Progenitor cell of endocrine pancreas (in vitro differentiated cells): ENCODE data around the gene DENND6B. TPM values are rescaled to one million over a fixed set of nuclear protein-coding genes. Genes with fewer than 3 reads are reported as not detected.

ENCODE experiments used
- DNase-seq: peaks from one replicate; pipeline ENCODE4 v3.0.0; 2021; ENCODE audit warnings: low spot score; ENCODE audit not compliant: unreplicated experiment
- H3K27ac Mint-ChIP-seq: 2 replicates; pipeline ENCODE4 v1.8.0; 2021; ENCODE audit warnings: mild to moderate bottlenecking, moderate library complexity, mixed read lengths
- H3K27me3 Mint-ChIP-seq: 2 replicates; pipeline ENCODE4 v1.8.0; 2021; ENCODE audit warnings: mixed read lengths
- H3K36me3 Mint-ChIP-seq: 2 replicates; pipeline ENCODE4 v1.8.0; 2022; ENCODE audit warnings: mixed read lengths; ENCODE audit not compliant: insufficient read depth
- H3K4me1 Mint-ChIP-seq: 2 replicates; pipeline ENCODE4 v1.8.0; 2021; ENCODE audit warnings: low read depth, mixed read lengths
- H3K4me3 Mint-ChIP-seq: 2 replicates; pipeline ENCODE4 v1.8.0; 2021; ENCODE audit warnings: low read depth, mild to moderate bottlenecking, moderate library complexity, mixed read lengths
- H3K9me3 Mint-ChIP-seq: 2 replicates; pipeline ENCODE4 v1.8.0; 2021; ENCODE audit warnings: low read depth, mixed read lengths
- total RNA-seq: library from RNA; stranded (reverse); gene quantifications from 2 replicates; pipeline ENCODE4 v1.2.1, GENCODE V29; 2021
- TF ChIP-seq, protein P1 (sequence below): fragments of 200-600 bp; sonication (generic); IDR thresholded peaks from one replicate; pipeline ENCODE4 v1.5.0; 2021; ENCODE audit warnings: antibody characterized with exemption, mild to moderate bottlenecking; ENCODE audit not compliant: unreplicated experiment

DENND6B gene
- total RNA-seq, 1 donor from 2014 or later: 36.4 TPM

DNA sequence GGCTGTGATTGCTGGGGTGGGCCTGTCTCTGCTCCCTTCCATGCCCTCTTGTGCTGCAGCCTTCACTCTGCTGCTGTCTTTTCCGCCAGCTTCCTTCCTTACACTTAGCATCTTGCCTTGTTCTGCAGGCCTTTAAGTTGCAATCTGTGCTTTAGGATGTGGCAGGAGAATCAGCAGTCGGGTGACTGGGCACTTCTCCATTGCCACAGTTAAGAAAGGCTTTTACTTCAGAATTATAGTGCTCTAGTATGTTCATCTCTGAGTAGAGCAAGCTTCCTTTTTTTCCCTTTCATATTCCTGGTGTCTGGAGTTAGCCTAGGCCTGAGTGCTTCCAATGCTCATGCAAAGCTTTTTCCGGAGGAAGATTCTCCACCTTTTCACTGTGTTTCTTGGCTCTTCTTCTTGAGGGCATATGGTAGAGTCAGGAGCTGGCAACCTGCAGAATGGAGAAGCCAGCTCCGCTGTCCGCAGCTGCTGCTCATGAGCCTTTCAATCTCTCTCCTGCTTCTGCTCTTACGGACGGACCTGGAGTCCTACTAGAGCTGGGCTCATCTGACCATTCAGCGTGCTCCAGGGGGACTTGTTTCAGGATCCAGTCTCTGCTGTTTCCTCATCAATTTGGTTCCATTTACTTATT, 36.5 kb upstream of the DENND6B start:
- peaks cover 6% of the 10 kb centered on the region for H3K4me1 Mint-ChIP-seq
- no peaks in the 10 kb centered on the region for H3K27me3 Mint-ChIP-seq
- TF ChIP-seq, protein P1, sequence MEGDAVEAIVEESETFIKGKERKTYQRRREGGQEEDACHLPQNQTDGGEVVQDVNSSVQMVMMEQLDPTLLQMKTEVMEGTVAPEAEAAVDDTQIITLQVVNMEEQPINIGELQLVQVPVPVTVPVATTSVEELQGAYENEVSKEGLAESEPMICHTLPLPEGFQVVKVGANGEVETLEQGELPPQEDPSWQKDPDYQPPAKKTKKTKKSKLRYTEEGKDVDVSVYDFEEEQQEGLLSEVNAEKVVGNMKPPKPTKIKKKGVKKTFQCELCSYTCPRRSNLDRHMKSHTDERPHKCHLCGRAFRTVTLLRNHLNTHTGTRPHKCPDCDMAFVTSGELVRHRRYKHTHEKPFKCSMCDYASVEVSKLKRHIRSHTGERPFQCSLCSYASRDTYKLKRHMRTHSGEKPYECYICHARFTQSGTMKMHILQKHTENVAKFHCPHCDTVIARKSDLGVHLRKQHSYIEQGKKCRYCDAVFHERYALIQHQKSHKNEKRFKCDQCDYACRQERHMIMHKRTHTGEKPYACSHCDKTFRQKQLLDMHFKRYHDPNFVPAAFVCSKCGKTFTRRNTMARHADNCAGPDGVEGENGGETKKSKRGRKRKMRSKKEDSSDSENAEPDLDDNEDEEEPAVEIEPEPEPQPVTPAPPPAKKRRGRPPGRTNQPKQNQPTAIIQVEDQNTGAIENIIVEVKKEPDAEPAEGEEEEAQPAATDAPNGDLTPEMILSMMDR: no peak
- H3K36me3 Mint-ChIP-seq: peaks cover 20% of the 10 kb centered on the region
- no peak overlapping the region for H3K27ac Mint-ChIP-seq
- no peak for DNase-seq
- H3K9me3 Mint-ChIP-seq: no peaks in the 10 kb centered on the region
- no peak overlapping the region for H3K4me3 Mint-ChIP-seq

DNA sequence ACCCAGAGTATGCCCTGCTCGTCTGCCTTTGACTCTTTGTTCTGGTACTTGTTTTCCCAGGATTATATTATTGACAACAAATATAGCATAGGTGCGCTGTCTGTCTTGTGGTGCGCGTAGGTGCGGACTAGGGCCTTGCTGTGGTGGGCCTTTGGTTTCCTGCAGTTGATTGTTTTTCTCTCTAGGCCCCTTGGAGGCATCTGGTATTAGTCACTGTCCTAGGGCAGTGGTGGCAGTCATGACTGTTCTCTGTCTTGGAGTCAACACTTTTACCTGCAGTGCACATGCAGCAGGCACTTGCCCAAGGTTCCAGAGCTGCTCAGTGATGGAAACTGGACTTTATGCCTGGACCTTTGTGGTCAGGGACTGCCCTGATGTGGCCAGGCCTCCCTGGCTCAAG, 34.9 kb upstream of the DENND6B start:
- Mint-ChIP-seq H3K27ac (no peak overlapping the region), H3K4me3 (no peak overlapping the region), H3K36me3 (peaks cover 15% of the 10 kb centered on the region), H3K27me3 (no peaks in the 10 kb centered on the region), H3K9me3 (no peaks in the 10 kb centered on the region), H3K4me1 (peaks cover 6% of the 10 kb centered on the region)
- DNase-seq: no peak
- TF ChIP-seq, protein P1: no peak

DNA sequence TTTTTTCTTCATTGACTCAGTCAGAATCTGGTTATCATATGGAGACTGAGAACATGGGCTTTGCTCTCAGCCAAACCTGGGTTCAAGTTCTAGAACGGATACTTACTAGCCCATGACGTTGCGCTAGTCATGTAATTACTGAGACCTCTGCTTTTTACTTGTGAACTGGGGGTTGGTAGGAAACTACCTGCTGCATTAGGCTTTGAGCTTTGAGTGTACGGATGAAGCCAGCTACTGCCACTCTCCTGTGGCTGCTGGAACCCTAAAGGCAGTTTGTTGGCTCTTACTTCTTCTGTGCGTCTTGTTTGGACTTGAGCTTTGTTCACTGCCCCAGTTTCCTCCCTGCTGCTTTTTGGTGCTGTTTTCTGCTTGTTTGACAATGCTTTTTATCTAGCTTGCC, 34.4 kb upstream of the DENND6B start:
- Mint-ChIP-seq H3K9me3 (no peaks in the 10 kb centered on the region), H3K4me3 (no peak overlapping the region), H3K27me3 (no peaks in the 10 kb centered on the region), H3K27ac (no peak overlapping the region), H3K36me3 (peaks cover 14% of the 10 kb centered on the region), H3K4me1 (peaks cover 6% of the 10 kb centered on the region)
- TF ChIP-seq, protein P1: no peak
- DNase-seq: no peak

DNA sequence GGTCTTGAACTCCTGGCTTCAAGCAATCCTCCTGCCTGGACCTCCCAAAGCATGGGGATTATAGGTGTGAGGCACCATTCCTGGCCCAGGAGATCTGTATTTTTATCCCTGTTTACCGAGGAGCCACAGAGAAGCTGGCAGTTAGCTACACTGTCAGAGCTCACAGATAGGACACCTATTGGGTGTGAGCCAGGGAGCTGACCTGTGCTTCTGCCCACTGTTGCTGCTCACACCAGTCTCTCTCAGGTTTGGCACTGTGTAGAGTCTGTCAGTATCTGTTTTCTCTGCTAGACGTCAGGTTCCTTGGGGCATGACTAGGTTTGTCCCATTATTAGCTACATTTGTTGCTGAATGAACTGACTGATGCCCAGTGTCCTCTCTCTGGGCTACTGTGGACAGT, 33.8 kb upstream of the DENND6B start:
- no peak overlapping the region for H3K27ac Mint-ChIP-seq
- no peak overlapping the region for H3K4me3 Mint-ChIP-seq
- no peaks in the 10 kb centered on the region for H3K27me3 Mint-ChIP-seq
- H3K4me1 Mint-ChIP-seq: peaks cover 4% of the 10 kb centered on the region
- no peak for DNase-seq
- H3K9me3 Mint-ChIP-seq: no peaks in the 10 kb centered on the region
- H3K36me3 Mint-ChIP-seq: peaks cover 13% of the 10 kb centered on the region
- TF ChIP-seq, protein P1: no peak

DNA sequence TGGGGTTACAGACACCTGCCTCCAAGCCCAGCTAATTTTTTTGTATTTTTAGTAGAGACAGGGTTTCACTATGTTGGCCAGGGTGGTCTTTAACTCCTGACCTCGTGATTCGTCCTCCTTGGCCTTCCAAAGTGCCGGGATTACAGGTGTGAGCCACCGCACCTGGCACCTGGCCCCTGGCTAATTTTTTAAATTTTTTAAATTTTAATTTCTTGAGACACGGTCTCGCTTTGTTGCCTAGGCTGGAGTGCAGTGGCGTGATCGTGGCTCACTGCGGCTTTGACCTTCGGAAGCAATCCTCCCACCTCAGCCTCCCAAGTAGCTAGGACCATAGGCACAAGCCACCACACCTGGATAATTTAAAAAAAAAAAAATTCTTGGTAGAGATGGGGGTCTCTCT, 30.9 kb upstream of the DENND6B start:
- Mint-ChIP-seq H3K27ac (no peak overlapping the region), H3K4me3 (no peak overlapping the region), H3K27me3 (no peaks in the 10 kb centered on the region), H3K4me1 (peaks cover 2% of the 10 kb centered on the region), H3K9me3 (no peaks in the 10 kb centered on the region), H3K36me3 (peaks cover 9% of the 10 kb centered on the region)
- TF ChIP-seq, protein P1: no peak
- no peak for DNase-seq
